HEK293 (cell line): ENCODE data around the gene CLCNKB.
A peak's percentile ranks its signal among the peaks of the same experiment; 100 is the strongest.

Experiments used
- CTCF ChIA-PET: fragments of 350-600 bp; formaldehyde crosslinking; extraction: SDS; loops from one replicate; lab custom pipeline; 2021; ENCODE audit warnings: antibody characterized with exemption; lab: Yijun Ruan, JAX
- POLR2A ChIA-PET: fragments of 300-600 bp; formaldehyde crosslinking; extraction: SDS; loops from one replicate; lab custom pipeline; 2020; ENCODE audit warnings: antibody characterized with exemption, inconsistent platforms; lab: Yijun Ruan, JAX
- H3K27ac ChIP-seq: fragments of 200-500 bp; sonication (Bioruptor generic); 2 replicates; pipeline ENCODE4 v1.5.1; 2014; ENCODE audit warnings: low read depth, low read length, control low read depth, inconsistent platforms; ENCODE audit errors: extremely low read depth
- H3K36me3 ChIP-seq, 2 experiments: fragments of 200-500 bp in 1 of 2; sonication (Bioruptor generic) in 1 of 2; 1 replicate in 1 of 2; 2 replicates in 1 of 2; pipeline ENCODE4 v1.5.1; 2014 to 2017; ENCODE audit warnings: inconsistent platforms in 2 of 2, low read length in 2 of 2; ENCODE audit not compliant: control insufficient read depth in 2 of 2, insufficient read depth in 1 of 2
- H3K4me1 ChIP-seq: fragments of 200-500 bp; sonication (Bioruptor generic); 2 replicates; pipeline ENCODE4 v1.5.1; 2014; ENCODE audit warnings: mild to moderate bottlenecking, low read length, inconsistent platforms; ENCODE audit not compliant: control insufficient read depth, insufficient read depth
- H3K4me3 ChIP-seq: 2 replicates; pipeline ENCODE4 v1.5.1; 2011; ENCODE audit warnings: low read depth, mild to moderate bottlenecking, control low read depth, low read length, moderate library complexity
- H3K9me3 ChIP-seq: fragments of 200-500 bp; sonication (Bioruptor generic); 2 replicates; pipeline ENCODE4 v1.5.1; 2014; ENCODE audit warnings: low read depth, low read length, inconsistent platforms; ENCODE audit not compliant: control insufficient read depth, insufficient read depth
- BCL11A ChIP-seq: fragments of 450-650 bp; formaldehyde crosslinking; IDR thresholded peaks from 2 replicates; pipeline ENCODE4 v1.5.1; 2016; ENCODE audit warnings: low read depth, missing biosample characterization, missing genetic modification characterization
- CTCF ChIP-seq: fragments of 450-650 bp; formaldehyde crosslinking; IDR thresholded peaks from 2 replicates; pipeline ENCODE4 v1.5.1; 2016; ENCODE audit warnings: missing biosample characterization, missing genetic modification characterization
- GLI4 ChIP-seq: fragments of 450-650 bp; formaldehyde crosslinking; IDR thresholded peaks from 2 replicates; pipeline ENCODE4 v1.5.1; 2016; ENCODE audit warnings: missing biosample characterization, missing genetic modification characterization
- KLF9 ChIP-seq: fragments of 450-650 bp; formaldehyde crosslinking; IDR thresholded peaks from 2 replicates; pipeline ENCODE4 v1.5.1; 2016; ENCODE audit warnings: missing biosample characterization, missing genetic modification characterization, low read depth
- OSR2 ChIP-seq: fragments of 450-650 bp; formaldehyde crosslinking; IDR thresholded peaks from 2 replicates; pipeline ENCODE4 v1.5.1; 2016; ENCODE audit warnings: missing biosample characterization, missing genetic modification characterization
- PATZ1 ChIP-seq: fragments of 450-650 bp; formaldehyde crosslinking; IDR thresholded peaks from 2 replicates; pipeline ENCODE4 v1.5.1; 2016; ENCODE audit warnings: missing biosample characterization, missing genetic modification characterization
- TSHZ1 ChIP-seq: fragments of 450-650 bp; formaldehyde crosslinking; IDR thresholded peaks from 2 replicates; pipeline ENCODE4 v1.5.1; 2016; ENCODE audit warnings: missing biosample characterization, missing genetic modification characterization, borderline replicate concordance
- ZNF138 ChIP-seq: fragments of 450-650 bp; formaldehyde crosslinking; IDR thresholded peaks from 2 replicates; pipeline ENCODE4 v1.5.1; 2016; ENCODE audit warnings: missing biosample characterization, missing genetic modification characterization, borderline replicate concordance
- ZNF169 ChIP-seq: fragments of 450-650 bp; formaldehyde crosslinking; IDR thresholded peaks from 2 replicates; pipeline ENCODE4 v1.5.1; 2016; ENCODE audit warnings: missing biosample characterization, missing genetic modification characterization
- ZNF174 ChIP-seq: fragments of 450-650 bp; formaldehyde crosslinking; IDR thresholded peaks from 2 replicates; pipeline ENCODE4 v1.5.0; 2017; ENCODE audit warnings: missing biosample characterization, mild to moderate bottlenecking, missing genetic modification characterization
- ZNF184 ChIP-seq: fragments of 450-650 bp; IDR thresholded peaks from 2 replicates; pipeline ENCODE4 v1.5.1; 2018; ENCODE audit warnings: missing biosample characterization, mild to moderate bottlenecking, missing genetic modification characterization
- ZNF266 ChIP-seq: fragments of 450-650 bp; formaldehyde crosslinking; IDR thresholded peaks from 2 replicates; pipeline ENCODE4 v1.5.1; 2016; ENCODE audit warnings: missing biosample characterization, missing genetic modification characterization, low read depth
- ZNF398 ChIP-seq: fragments of 450-650 bp; formaldehyde crosslinking; IDR thresholded peaks from 2 replicates; pipeline ENCODE4 v1.5.1; 2017; ENCODE audit warnings: missing biosample characterization, missing genetic modification characterization
- ZNF629 ChIP-seq: fragments of 450-650 bp; formaldehyde crosslinking; IDR thresholded peaks from 2 replicates; pipeline ENCODE4 v1.5.1; 2017; ENCODE audit warnings: missing biosample characterization, missing genetic modification characterization
- ZNF670 ChIP-seq: fragments of 450-650 bp; formaldehyde crosslinking; IDR thresholded peaks from 2 replicates; pipeline ENCODE4 v1.5.1; 2016; ENCODE audit warnings: missing biosample characterization, missing genetic modification characterization, low read depth
- ZNF692 ChIP-seq: fragments of 450-650 bp; formaldehyde crosslinking; IDR thresholded peaks from 2 replicates; pipeline ENCODE4 v1.5.1; 2016; ENCODE audit warnings: missing biosample characterization, missing genetic modification characterization
- ZNF776 ChIP-seq: fragments of 450-650 bp; formaldehyde crosslinking; IDR thresholded peaks from 2 replicates; pipeline ENCODE4 v1.5.0; 2017; ENCODE audit warnings: missing biosample characterization, missing genetic modification characterization, borderline replicate concordance
- ZSCAN16 ChIP-seq: fragments of 450-650 bp; formaldehyde crosslinking; IDR thresholded peaks from 2 replicates; pipeline ENCODE4 v1.5.1; 2016; ENCODE audit warnings: missing biosample characterization, missing genetic modification characterization
- ZSCAN4 ChIP-seq: fragments of 450-650 bp; formaldehyde crosslinking; IDR thresholded peaks from 2 replicates; pipeline ENCODE4 v1.5.1; 2017; ENCODE audit warnings: missing biosample characterization, missing genetic modification characterization
- TF ChIP-seq, protein P1 (sequence below): fragments of 450-650 bp; formaldehyde crosslinking; IDR thresholded peaks from 2 replicates; pipeline ENCODE4 v1.5.1; 2016; ENCODE audit warnings: missing biosample characterization, missing genetic modification characterization

The CLCNKB gene

DNA sequence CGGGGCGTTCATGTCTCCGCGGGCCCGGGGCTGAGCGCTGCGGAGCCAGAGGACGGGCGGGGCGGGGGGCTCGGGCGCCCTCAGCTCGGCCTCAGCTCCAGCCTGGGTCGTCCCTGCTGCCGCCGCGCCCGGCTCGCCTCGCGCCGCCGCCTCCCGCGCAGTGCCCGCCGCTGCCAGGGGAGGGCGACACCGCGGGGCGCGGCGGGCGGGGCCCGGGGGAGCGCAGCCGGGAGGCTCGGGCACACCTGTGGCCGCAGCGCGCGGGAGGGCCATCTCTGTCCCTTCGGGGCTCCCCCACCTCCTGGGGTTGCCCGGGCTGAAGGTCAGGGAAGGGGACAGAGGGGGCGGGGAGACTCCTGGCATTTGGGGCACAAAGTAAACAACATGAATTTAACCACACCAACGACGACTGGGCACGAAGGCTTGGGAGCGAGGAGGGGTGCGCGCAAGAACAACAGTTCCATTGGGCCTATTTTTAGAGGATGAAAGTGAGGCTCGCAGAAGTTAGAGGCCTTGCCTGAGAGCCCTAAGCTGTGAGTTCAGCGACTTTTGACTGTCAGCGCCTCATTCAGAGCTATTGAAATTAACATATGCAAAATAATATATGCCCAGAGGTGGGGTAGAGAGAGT, 30.0 kb downstream of the CLCNKB start, which contains the start of gene FAM131C (continued):
- TF ChIP-seq, protein P1, sequence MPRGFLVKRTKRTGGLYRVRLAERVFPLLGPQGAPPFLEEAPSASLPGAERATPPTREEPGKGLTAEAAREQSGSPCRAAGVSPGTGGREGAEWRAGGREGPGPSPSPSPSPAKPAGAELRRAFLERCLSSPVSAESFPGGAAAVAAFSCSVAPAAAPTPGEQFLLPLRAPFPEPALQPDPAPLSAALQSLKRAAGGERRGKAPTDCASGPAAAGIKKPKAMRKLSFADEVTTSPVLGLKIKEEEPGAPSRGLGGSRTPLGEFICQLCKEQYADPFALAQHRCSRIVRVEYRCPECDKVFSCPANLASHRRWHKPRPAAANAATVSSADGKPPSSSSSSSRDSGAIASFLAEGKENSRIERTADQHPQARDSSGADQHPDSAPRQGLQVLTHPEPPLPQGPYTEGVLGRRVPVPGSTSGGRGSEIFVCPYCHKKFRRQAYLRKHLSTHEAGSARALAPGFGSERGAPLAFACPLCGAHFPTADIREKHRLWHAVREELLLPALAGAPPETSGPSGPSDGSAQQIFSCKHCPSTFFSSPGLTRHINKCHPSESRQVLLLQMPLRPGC (tag by site-specific recombination): no peak
- TF ChIP-seq ZNF398 (tag by site-specific recombination) (no peak), ZNF692 (tag by site-specific recombination) (no peak), ZNF174 (tag by site-specific recombination) (no peak), OSR2 (no peak), ZSCAN16 (tag by site-specific recombination) (no peak), CTCF (tag by site-specific recombination) (no peak), PATZ1 (tag by site-specific recombination) (peak; percentile 27), KLF9 (no peak), ZNF138 (tag by site-specific recombination) (no peak)

- Histone ChIP-seq H3K36me3 (no peaks in the 10 kb centered on the region), H3K4me1 (no peaks in the 10 kb centered on the region), H3K9me3 (no peaks in the 10 kb centered on the region), H3K4me3 (no peak overlapping the region), H3K27ac (no peak overlapping the region)
- ChIA-PET CTCF (interaction anchor here (0.6 to 5.3 kb wide), 15 partner anchors 8 to 628 kb away, joined by 3 to 40 read pairs (median 6); no protein-coding TSS in a partner anchor), POLR2A (interaction anchor here (0.5 kb wide), 1 partner anchor 528 kb away, joined by 3 read pairs; no protein-coding TSS in a partner anchor)
- no peak for TF ChIP-seq TSHZ1 (tag by site-specific recombination)
- TF ChIP-seq ZNF670: no peak
- no peak for TF ChIP-seq ZNF266 (tag by site-specific recombination)
- no peak for TF ChIP-seq ZNF184
- TF ChIP-seq ZNF629 (tag by site-specific recombination): no peak
- TF ChIP-seq GLI4: no peak
- peak; percentile 50; the same call in 1 of the 2 replicates for TF ChIP-seq ZSCAN4 (tag by site-specific recombination)
- TF ChIP-seq ZNF169 (tag by site-specific recombination): no peak
- no peak for TF ChIP-seq ZNF776
- TF ChIP-seq BCL11A (tag by site-specific recombination): no peak
These were observed 30.6 kb downstream of the CLCNKB start for GRCh38 chr1:16074217-16074616.
